ENCODE results near the gene ADAT3.

ADAT3 gene

DNA sequence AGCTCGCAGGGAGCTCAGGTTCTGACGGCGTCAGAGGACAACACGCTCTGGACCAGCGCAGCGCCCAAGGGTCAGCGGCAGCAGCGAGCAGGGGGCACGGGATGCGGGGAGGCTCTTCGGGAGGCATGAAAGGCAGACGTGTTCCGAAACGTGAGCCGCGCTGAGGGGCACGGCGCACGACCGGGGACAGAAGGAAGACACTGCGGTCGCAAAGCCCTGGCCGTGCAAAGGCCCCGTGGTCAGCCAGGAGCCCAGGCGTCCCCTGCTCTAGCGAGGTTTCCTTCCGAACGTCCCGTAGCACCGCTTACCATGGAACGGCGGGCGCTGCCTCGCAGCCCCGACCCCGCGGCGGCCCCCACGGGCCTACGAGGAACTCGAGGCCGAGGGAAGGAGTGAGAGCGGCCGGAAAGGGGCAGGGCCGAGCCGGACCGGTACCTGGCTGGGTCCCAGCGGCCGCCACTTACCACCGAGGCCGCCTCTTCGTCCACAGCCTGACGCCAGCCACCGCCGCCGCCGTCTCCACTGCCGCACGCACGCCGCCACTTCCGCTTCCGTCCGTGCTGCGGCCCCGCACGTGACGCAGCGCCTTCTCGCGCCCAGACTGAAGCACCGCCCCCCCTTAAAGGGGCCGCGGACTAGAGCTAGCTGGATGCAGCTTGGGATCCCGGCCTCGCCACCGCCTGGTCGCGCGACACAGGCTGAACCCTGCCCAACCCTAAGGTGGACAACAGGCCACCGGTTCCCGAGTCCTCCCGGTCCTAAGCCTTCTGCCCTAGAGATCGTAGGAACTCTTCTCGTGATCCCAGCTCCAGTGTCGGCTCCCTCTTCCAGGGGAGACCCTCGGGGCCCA lies 29.3 kb upstream of the ADAT3 start (continued):
- peak; percentile 62; the same call in 1 of the 2 replicates for TF ChIP-seq ZFP37 (tag by site-specific recombination; IDR thresholded peaks at IDR 0.05)
- TF ChIP-seq ZNF830 (tag by site-specific recombination; IDR thresholded peaks at IDR 0.05; ENCODE audit: low read depth): no peak
- no peak for TF ChIP-seq ZBTB48 (tag by site-specific recombination; IDR thresholded peaks at IDR 0.05)
- no peak for TF ChIP-seq ZNF785 (tag by site-specific recombination; IDR thresholded peaks at IDR 0.05)
- TF ChIP-seq ZBTB21 (tag by site-specific recombination; IDR thresholded peaks at IDR 0.05): peak; percentile 73
- no peak for TF ChIP-seq ZNF548 (tag by site-specific recombination; IDR thresholded peaks at IDR 0.05)
- TF ChIP-seq, protein P1, sequence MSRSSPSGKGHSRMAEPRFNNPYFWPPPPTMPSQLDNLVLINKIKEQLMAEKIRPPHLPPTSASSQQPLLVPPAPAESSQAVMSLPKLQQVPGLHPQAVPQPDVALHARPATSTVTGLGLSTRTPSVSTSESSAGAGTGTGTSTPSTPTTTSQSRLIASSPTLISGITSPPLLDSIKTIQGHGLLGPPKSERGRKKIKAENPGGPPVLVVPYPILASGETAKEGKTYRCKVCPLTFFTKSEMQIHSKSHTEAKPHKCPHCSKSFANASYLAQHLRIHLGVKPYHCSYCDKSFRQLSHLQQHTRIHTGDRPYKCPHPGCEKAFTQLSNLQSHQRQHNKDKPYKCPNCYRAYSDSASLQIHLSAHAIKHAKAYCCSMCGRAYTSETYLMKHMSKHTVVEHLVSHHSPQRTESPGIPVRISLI (tag by site-specific recombination; IDR thresholded peaks at IDR 0.05): no peak
- TF ChIP-seq ZNF76 (tag by site-specific recombination; IDR thresholded peaks at IDR 0.05; ENCODE audit: borderline replicate concordance, low read depth): peak; percentile 69
- TF ChIP-seq ZNF555 (tag by site-specific recombination; conservative IDR thresholded peaks at IDR 0.05): no peak
- TF ChIP-seq, protein P2, sequence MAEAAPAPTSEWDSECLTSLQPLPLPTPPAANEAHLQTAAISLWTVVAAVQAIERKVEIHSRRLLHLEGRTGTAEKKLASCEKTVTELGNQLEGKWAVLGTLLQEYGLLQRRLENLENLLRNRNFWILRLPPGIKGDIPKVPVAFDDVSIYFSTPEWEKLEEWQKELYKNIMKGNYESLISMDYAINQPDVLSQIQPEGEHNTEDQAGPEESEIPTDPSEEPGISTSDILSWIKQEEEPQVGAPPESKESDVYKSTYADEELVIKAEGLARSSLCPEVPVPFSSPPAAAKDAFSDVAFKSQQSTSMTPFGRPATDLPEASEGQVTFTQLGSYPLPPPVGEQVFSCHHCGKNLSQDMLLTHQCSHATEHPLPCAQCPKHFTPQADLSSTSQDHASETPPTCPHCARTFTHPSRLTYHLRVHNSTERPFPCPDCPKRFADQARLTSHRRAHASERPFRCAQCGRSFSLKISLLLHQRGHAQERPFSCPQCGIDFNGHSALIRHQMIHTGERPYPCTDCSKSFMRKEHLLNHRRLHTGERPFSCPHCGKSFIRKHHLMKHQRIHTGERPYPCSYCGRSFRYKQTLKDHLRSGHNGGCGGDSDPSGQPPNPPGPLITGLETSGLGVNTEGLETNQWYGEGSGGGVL (tag by site-specific recombination; IDR thresholded peaks at IDR 0.05): no peak
- TF ChIP-seq ZEB2 (tag by site-specific recombination; IDR thresholded peaks at IDR 0.05): peak; percentile 85
- no peak for TF ChIP-seq MEIS1 (CRISPR knock-in tag; IDR thresholded peaks at IDR 0.05; ENCODE audit: borderline replicate concordance)
- TF ChIP-seq ZNF214 (tag by site-specific recombination; IDR thresholded peaks at IDR 0.05; ENCODE audit: borderline replicate concordance): no peak
- TF ChIP-seq ZNF121 (tag by site-specific recombination; IDR thresholded peaks at IDR 0.05): no peak
- TF ChIP-seq, protein P3, sequence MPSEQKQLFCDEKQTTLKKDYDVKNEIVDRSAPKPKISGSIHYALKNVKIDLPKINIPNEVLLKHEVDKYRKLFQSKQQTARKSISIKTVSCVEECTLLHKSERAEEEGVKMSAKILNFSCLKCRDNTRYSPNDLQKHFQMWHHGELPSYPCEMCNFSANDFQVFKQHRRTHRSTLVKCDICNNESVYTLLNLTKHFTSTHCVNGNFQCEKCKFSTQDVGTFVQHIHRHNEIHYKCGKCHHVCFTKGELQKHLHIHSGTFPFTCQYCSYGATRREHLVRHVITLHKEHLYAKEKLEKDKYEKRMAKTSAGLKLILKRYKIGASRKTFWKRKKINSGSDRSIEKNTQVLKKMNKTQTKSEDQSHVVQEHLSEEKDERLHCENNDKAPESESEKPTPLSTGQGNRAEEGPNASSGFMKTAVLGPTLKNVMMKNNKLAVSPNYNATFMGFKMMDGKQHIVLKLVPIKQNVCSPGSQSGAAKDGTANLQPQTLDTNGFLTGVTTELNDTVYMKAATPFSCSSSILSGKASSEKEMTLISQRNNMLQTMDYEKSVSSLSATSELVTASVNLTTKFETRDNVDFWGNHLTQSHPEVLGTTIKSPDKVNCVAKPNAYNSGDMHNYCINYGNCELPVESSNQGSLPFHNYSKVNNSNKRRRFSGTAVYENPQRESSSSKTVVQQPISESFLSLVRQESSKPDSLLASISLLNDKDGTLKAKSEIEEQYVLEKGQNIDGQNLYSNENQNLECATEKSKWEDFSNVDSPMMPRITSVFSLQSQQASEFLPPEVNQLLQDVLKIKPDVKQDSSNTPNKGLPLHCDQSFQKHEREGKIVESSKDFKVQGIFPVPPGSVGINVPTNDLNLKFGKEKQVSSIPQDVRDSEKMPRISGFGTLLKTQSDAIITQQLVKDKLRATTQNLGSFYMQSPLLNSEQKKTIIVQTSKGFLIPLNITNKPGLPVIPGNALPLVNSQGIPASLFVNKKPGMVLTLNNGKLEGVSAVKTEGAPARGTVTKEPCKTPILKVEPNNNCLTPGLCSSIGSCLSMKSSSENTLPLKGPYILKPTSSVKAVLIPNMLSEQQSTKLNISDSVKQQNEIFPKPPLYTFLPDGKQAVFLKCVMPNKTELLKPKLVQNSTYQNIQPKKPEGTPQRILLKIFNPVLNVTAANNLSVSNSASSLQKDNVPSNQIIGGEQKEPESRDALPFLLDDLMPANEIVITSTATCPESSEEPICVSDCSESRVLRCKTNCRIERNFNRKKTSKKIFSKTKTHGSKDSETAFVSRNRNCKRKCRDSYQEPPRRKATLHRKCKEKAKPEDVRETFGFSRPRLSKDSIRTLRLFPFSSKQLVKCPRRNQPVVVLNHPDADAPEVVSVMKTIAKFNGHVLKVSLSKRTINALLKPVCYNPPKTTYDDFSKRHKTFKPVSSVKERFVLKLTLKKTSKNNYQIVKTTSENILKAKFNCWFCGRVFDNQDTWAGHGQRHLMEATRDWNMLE (tag by site-specific recombination; conservative IDR thresholded peaks at IDR 0.05; ENCODE audit: low read depth): peak; percentile 35; the same call in 1 of the 2 replicates
- TF ChIP-seq TRIM28 (IDR thresholded peaks at IDR 0.05; ENCODE audit: borderline replicate concordance, low read length): no peak
- peak; percentile 52; the same call in 1 of the 2 replicates for TF ChIP-seq ZBTB8A (tag by site-specific recombination; IDR thresholded peaks at IDR 0.05)
- TF ChIP-seq GLI2 (tag by site-specific recombination; IDR thresholded peaks at IDR 0.05; ENCODE audit: borderline replicate concordance, low read depth): no peak
- TF ChIP-seq KLF16 (tag by site-specific recombination; IDR thresholded peaks at IDR 0.05): no peak; the same call in 1 of the 2 replicates
- TF ChIP-seq ZNF473 (tag by site-specific recombination; IDR thresholded peaks at IDR 0.05): no peak
- TF ChIP-seq ZNF174 (tag by site-specific recombination; IDR thresholded peaks at IDR 0.05): no peak
- peak; percentile 100 for TF ChIP-seq ZNF623 (tag by site-specific recombination; IDR thresholded peaks at IDR 0.05)
- no peak for TF ChIP-seq IKZF3 (tag by site-specific recombination; IDR thresholded peaks at IDR 0.05)
- TF ChIP-seq BCL11A (tag by site-specific recombination; IDR thresholded peaks at IDR 0.05; ENCODE audit: low read depth): 0 out of 2 replicates have a peak, but pooled peaks have one; percentile 44
- TF ChIP-seq OVOL3 (tag by site-specific recombination; IDR thresholded peaks at IDR 0.05): no peak
- TF ChIP-seq KLF9 (tag by site-specific recombination; IDR thresholded peaks at IDR 0.05; ENCODE audit: low read depth): 0 out of 2 replicates have a peak, but pooled peaks have one; percentile 76
- TF ChIP-seq, protein P4, sequence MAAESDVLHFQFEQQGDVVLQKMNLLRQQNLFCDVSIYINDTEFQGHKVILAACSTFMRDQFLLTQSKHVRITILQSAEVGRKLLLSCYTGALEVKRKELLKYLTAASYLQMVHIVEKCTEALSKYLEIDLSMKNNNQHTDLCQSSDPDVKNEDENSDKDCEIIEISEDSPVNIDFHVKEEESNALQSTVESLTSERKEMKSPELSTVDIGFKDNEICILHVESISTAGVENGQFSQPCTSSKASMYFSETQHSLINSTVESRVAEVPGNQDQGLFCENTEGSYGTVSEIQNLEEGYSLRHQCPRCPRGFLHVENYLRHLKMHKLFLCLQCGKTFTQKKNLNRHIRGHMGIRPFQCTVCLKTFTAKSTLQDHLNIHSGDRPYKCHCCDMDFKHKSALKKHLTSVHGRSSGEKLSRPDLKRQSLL (tag by site-specific recombination; IDR thresholded peaks at IDR 0.05): peak; percentile 12; the same call in 1 of the 2 replicates
